ENCODE results near the gene SMARCD1.

- TF ChIP-seq CTCF (IDR thresholded peaks at IDR 0.05): no peak
- TF ChIP-seq POLR2A (IDR thresholded peaks at IDR 0.05): no peak
Observed at GRCh38 chr12:50081096-50081808, 3.9 kb upstream of the SMARCD1 start.

Measured in lower leg skin (tissue), 3 donors.